MM.1S (cell line): ENCODE data around the gene FOXN1.

Source experiments
- EZH2phosphoT487 ChIP-seq: fragments of 300-600 bp; sonication (generic); IDR thresholded peaks from 2 replicates; pipeline ENCODE4 v1.6.1; 2018; ENCODE audit warnings: antibody characterized with exemption, low read length
- TF ChIP-seq, protein P1 (sequence below): fragments of 300-600 bp; sonication (generic); IDR thresholded peaks from 2 replicates; pipeline ENCODE4 v1.5.1; 2016; ENCODE audit warnings: antibody characterized with exemption, low read length, mixed read lengths

DNA sequence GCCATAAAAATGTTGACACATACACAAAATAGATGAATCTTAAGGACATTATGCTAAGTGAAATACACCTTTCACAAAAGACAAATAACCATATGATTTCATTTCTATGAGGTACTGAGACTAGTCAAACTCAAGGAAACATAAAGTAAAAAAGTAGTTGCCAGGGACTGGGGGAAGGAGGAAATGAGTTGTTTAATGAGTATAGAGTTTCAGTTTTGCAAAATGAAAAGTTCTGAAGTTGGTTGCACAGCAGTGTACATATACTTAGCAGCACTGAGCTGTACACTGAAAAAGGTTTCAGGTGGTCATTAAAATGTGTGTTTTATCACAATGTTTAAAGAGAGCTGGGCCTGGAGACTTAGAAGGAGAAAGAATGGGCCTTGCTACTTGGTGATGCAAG is 37.4 kb upstream of the FOXN1 start:
- TF ChIP-seq, protein P1, sequence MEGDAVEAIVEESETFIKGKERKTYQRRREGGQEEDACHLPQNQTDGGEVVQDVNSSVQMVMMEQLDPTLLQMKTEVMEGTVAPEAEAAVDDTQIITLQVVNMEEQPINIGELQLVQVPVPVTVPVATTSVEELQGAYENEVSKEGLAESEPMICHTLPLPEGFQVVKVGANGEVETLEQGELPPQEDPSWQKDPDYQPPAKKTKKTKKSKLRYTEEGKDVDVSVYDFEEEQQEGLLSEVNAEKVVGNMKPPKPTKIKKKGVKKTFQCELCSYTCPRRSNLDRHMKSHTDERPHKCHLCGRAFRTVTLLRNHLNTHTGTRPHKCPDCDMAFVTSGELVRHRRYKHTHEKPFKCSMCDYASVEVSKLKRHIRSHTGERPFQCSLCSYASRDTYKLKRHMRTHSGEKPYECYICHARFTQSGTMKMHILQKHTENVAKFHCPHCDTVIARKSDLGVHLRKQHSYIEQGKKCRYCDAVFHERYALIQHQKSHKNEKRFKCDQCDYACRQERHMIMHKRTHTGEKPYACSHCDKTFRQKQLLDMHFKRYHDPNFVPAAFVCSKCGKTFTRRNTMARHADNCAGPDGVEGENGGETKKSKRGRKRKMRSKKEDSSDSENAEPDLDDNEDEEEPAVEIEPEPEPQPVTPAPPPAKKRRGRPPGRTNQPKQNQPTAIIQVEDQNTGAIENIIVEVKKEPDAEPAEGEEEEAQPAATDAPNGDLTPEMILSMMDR = no peak
- TF ChIP-seq EZH2phosphoT487 = no peak
